CD4-positive, alpha-beta T cell (primary cell): ENCODE measurements around the gene RSRC1. TPM values are rescaled to one million over a fixed set of nuclear protein-coding genes. Genes with fewer than 3 reads are reported as not detected.

Experiments
- ATAC-seq: fragments of 200-7000 bp; cut with Tn5 transposase; one replicate; pipeline ENCODE4 v1.10.0; 2022; ENCODE audit warnings: mild to moderate bottlenecking; ENCODE audit not compliant: poor library complexity
- CTCF ChIA-PET: fragments of 350-600 bp; sonication (Branson Sonifier 250); formaldehyde crosslinking; loops from one replicate; lab custom pipeline; 2021; ENCODE audit warnings: antibody characterized with exemption, inconsistent platforms; lab: Charles Lee
- POLR2A ChIA-PET: fragments of 350-600 bp; sonication (Branson Sonifier 250); formaldehyde crosslinking; loops from one replicate; lab custom pipeline; 2021; ENCODE audit warnings: antibody characterized with exemption, inconsistent platforms; lab: Charles Lee
- DNase-seq, 14 experiments: peaks; one replicate each; pipeline ENCODE4 v3.0.0-alpha.2; 2013 to 2020; ENCODE audit warnings: mixed read lengths in 2 of 14
- H3K27ac ChIP-seq, 2 donors: one replicate each; pipeline versions ENCODE4 v1.5.1 to v1.7.0; 2013; ENCODE audit warnings: low read length in 2 of 2, low read depth in 1 of 2, mild to moderate bottlenecking in 1 of 2
- H3K27me3 ChIP-seq, 2 experiments: 1 replicate in 1 of 2; 2 replicates in 1 of 2; pipeline versions ENCODE4 v1.6.1 to v1.7.0; 2013; ENCODE audit warnings: low read length in 2 of 2, control low read depth in 1 of 2, mild to moderate bottlenecking in 1 of 2, moderate library complexity in 1 of 2; ENCODE audit not compliant: insufficient read depth in 2 of 2, control insufficient read depth in 1 of 2
- H3K36me3 ChIP-seq: one replicate; pipeline ENCODE4 v1.6.1; 2013; ENCODE audit warnings: low read length, control low read depth; ENCODE audit not compliant: insufficient read depth
- H3K4me1 ChIP-seq: one replicate; pipeline ENCODE4 v1.6.1; 2013; ENCODE audit warnings: low read length, control low read depth; ENCODE audit not compliant: insufficient read depth
- H3K4me3 ChIP-seq: one replicate; pipeline ENCODE4 v1.5.1; 2013; ENCODE audit warnings: mild to moderate bottlenecking, low read length, moderate library complexity
- H3K9me3 ChIP-seq, 2 experiments: 1 replicate in 1 of 2; 2 replicates in 1 of 2; pipeline versions ENCODE4 v1.6.1 to v1.7.0; 2013; ENCODE audit warnings: low read length in 2 of 2, mild to moderate bottlenecking in 2 of 2, control low read depth in 1 of 2, moderate library complexity in 1 of 2; ENCODE audit not compliant: control insufficient read depth in 1 of 2, insufficient read depth in 1 of 2
- H3K27ac Mint-ChIP-seq: one replicate; pipeline ENCODE4 v1.8.0; 2020; ENCODE audit warnings: mixed read lengths
- H3K27me3 Mint-ChIP-seq: one replicate; pipeline ENCODE4 v1.8.0; 2021; ENCODE audit warnings: mixed read lengths
- H3K36me3 Mint-ChIP-seq: one replicate; pipeline ENCODE4 v1.8.0; 2021; ENCODE audit warnings: low read depth, mixed read lengths
- H3K4me1 Mint-ChIP-seq: one replicate; pipeline ENCODE4 v1.8.0; 2021; ENCODE audit warnings: low read depth, mixed read lengths
- H3K4me3 Mint-ChIP-seq: one replicate; pipeline ENCODE4 v1.8.0; 2020; ENCODE audit warnings: mild to moderate bottlenecking, mixed read lengths
- H3K9me3 Mint-ChIP-seq: one replicate; pipeline ENCODE4 v1.8.0; 2020; ENCODE audit warnings: mixed read lengths
- CTCF ChIP-seq: fragments of 200-600 bp; IDR thresholded peaks from one replicate; pipeline ENCODE4 v1.8.0; 2022; ENCODE audit warnings: antibody characterized with exemption, mild to moderate bottlenecking
- intact Hi-C, 2 experiments: fragments of 100-400 bp; cut with DNase I in 1 of 2; cut with micrococcal nuclease in 1 of 2; formaldehyde crosslinking; loops; one replicate each; pipeline versions ENCODE4 v1.15.1 to v1.9.0; 2023 to 2025; cut with DNase I, micrococcal nuclease
- total RNA-seq, 174 experiments: library from RNA in 2 of 174; stranded (reverse) in 2 of 174; gene quantifications; one replicate each; pipeline ENCODE4 v1.2.3 and lab custom pipeline; 2021 to 2026

Gene RSRC1
- total RNA-seq, 2 experiments from 2014 or later = 22.3 to 24.6 TPM

GRCh38 chr3:158217992-158218391 lies 108.1 kb downstream of the RSRC1 start:
- Histone ChIP-seq H3K4me1 (no peaks in the 10 kb centered on the region), H3K36me3 (no peaks in the 10 kb centered on the region), H3K27ac (no peak overlapping the region), H3K9me3 (no peaks in the 10 kb centered on the region), H3K27me3 (no peaks in the 10 kb centered on the region), H3K4me3 (no peak overlapping the region)
- CTCF ChIA-PET = interaction anchor here (0.5 kb wide), 1 partner anchor 327 kb away, joined by 5 read pairs; no protein-coding TSS in a partner anchor
- POLR2A ChIA-PET = no interaction called here
- DNase-seq = no peak
- ATAC-seq = no peak
- TF ChIP-seq CTCF = no peak
- intact Hi-C loops = no loop called here
- H3K36me3 Mint-ChIP-seq = peaks cover 39% of the 10 kb centered on the region
- H3K4me3 Mint-ChIP-seq = no peak overlapping the region
- H3K27me3 Mint-ChIP-seq = no peaks in the 10 kb centered on the region
- H3K27ac Mint-ChIP-seq = no peak overlapping the region
- H3K9me3 Mint-ChIP-seq = no peaks in the 10 kb centered on the region
- H3K4me1 Mint-ChIP-seq = peaks cover 14% of the 10 kb centered on the region

- Mint-ChIP-seq H3K36me3 (peaks cover 26% of the 10 kb centered on the region), H3K9me3 (no peaks in the 10 kb centered on the region), H3K4me3 (no peak overlapping the region), H3K27me3 (no peaks in the 10 kb centered on the region), H3K4me1 (peaks cover 5% of the 10 kb centered on the region), H3K27ac (no peak overlapping the region)
- ATAC-seq = no peak
- no peaks in the 10 kb centered on the region for H3K4me1 ChIP-seq
- POLR2A ChIA-PET = no interaction called here
- DNase-seq = no peak
- no peaks in the 10 kb centered on the region for H3K27me3 ChIP-seq
- no peaks in the 10 kb centered on the region for H3K36me3 ChIP-seq
- no peak for TF ChIP-seq CTCF
- H3K27ac ChIP-seq = no peak overlapping the region
- H3K9me3 ChIP-seq = no peaks in the 10 kb centered on the region
- CTCF ChIA-PET = no interaction called here
- intact Hi-C loops = no loop called here
- H3K4me3 ChIP-seq = no peak overlapping the region
These were observed 110.7 kb downstream of the RSRC1 start for GRCh38 chr3:158220575-158220974.

- H3K27me3 Mint-ChIP-seq = no peaks in the 10 kb centered on the region
- Histone ChIP-seq H3K4me1 (no peaks in the 10 kb centered on the region), H3K9me3 (no peaks in the 10 kb centered on the region), H3K27me3 (no peaks in the 10 kb centered on the region), H3K4me3 (no peak overlapping the region), H3K27ac (no peak overlapping the region), H3K36me3 (no peaks in the 10 kb centered on the region)
- H3K4me3 Mint-ChIP-seq = no peak overlapping the region
- TF ChIP-seq CTCF = no peak
- intact Hi-C loops = no loop called here
- no peaks in the 10 kb centered on the region for H3K9me3 Mint-ChIP-seq
- DNase-seq (no peak), ATAC-seq (no peak)
- peaks cover 29% of the 10 kb centered on the region for H3K36me3 Mint-ChIP-seq
- CTCF ChIA-PET = no interaction called here
- POLR2A ChIA-PET = no interaction called here
- H3K4me1 Mint-ChIP-seq = peaks cover 5% of the 10 kb centered on the region
- H3K27ac Mint-ChIP-seq = no peak overlapping the region
These were observed 111.5 kb downstream of the RSRC1 start for GRCh38 chr3:158221426-158221825.
